Brain pericyte (primary cell): ENCODE data around the gene SRGAP3.

Experiments used
- DNase-seq: peaks from one replicate; pipeline ENCODE4 v3.0.0-alpha.2; 2012; ENCODE audit warnings: low read depth, low spot score

Gene SRGAP3

DNA sequence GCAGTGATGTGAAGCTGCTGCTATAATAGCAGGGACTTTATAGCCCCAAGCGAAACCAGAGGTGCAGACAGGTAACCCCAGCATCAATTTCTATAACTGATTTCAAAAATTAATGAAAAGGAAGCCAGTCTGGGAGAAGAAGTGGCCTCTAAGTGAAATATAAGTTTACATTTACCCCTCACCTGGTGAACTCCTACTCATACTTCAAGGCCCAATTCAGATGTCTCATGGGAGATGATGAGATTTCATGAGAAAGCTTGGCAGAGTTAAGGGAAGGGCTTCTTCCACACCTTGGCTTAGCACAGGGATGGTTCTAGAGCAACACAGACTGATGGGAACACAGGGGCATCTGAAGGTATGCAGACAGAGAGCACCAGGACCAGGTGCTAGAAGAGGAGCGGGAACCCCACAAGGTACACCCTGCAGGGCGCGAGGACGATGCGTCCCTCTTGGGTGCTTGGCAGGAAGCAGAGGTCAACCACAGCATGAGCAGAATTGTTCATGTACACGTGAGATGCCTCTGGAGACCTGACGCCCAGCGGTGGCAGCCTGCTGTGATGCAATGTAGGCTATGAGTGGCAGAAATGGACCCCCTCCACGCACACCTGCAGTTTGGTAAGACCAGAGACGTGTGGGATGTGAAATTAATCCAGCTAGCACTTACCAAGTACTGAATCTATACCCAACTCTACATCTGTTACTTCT is 102.9 kb downstream of the SRGAP3 start:
- no peak for DNase-seq

DNA sequence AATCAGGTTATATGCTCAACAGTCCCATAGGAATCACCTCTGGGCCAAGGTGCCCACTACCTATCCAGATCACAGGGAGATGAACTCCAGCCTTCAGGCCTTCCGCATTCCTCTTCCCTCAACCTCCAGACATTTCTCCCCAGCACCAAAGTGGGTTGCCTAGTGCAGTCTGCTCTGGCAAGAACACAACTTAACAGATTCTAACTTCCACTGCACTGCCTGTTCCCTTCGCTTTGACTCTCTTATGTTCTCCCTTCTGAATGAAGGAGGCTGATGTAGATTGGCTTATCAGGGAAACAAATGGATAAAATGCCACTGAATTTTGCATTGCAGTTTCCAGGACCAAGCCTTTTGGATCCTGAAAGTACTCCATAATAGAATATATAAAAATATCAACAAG is 106.3 kb downstream of the SRGAP3 start:
- no peak for DNase-seq

DNA sequence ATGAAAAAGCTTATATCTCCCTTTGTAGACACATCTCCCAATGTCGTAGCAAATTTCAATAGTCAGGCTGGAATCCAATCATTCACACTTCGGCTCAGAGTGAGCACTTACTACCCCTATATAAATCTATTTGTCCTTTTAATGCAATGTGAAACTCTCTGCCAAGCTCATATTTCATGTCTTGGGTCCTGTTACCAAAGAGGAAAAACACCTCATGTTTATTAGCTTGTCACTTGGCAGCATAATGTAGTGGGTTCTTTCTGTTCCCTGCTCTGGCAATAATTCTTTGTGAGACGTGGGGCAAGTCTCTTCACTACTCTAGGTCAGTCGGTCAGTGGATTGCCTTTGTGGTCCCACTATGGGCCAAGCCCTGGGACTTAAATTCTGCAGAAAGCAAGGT is 107.1 kb downstream of the SRGAP3 start:
- DNase-seq: no peak

DNA sequence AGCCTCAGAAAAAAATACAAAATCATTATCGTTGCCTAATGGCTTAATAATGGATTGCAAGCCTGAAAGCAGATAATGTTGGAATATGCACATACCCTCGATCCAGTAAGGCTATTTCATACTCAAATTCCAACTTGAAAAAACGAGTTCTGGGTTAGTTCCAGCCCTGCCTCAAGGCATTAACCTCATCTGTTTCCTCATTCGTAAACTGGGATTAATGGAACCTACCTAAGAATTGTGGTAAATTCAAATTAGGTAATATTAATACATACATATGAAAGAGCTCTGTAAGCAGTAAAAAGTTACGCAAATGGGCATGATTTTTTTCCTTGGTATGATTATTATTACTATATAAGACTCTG is 107.5 kb downstream of the SRGAP3 start:
- no peak for DNase-seq

DNA sequence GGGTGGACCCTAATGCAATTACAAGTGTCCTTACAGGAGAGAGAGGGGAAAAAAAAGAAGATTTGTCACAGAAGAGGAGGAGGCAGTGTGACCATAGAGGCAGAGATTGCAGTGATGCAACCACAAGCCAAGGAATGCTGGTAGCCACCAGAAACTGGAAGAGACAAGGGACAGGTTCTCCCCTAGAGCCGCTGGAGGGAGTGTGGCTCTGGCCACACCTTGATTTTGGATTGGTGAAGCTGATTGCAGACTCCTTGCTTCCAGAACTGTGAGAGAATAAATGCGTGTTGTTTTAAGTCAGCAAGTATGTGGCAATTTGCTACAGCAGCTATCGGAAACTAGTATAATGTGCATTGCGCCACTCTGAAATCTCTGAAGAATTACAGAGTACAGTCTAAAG is 110.1 kb downstream of the SRGAP3 start:
- DNase-seq: no peak

DNA sequence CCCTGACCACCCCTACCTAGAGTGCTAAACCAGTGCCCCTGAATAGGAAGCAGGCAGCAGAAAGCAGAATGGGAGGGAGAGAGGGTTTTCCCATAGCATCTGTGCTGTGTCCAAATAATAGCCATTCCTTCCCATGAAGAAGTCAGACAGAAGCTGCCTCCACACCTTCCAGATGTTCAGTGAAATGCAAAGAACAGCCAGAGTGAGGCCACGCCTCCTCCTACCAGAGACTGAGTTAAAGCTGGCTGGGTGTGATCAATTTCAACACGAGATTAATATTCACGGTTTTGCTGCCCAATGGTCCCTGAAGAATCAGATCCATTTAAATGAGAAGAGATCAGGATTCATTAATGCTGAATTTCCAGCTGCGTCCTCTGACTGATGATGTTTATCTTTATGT is 111.8 kb downstream of the SRGAP3 start:
- no peak for DNase-seq

DNA sequence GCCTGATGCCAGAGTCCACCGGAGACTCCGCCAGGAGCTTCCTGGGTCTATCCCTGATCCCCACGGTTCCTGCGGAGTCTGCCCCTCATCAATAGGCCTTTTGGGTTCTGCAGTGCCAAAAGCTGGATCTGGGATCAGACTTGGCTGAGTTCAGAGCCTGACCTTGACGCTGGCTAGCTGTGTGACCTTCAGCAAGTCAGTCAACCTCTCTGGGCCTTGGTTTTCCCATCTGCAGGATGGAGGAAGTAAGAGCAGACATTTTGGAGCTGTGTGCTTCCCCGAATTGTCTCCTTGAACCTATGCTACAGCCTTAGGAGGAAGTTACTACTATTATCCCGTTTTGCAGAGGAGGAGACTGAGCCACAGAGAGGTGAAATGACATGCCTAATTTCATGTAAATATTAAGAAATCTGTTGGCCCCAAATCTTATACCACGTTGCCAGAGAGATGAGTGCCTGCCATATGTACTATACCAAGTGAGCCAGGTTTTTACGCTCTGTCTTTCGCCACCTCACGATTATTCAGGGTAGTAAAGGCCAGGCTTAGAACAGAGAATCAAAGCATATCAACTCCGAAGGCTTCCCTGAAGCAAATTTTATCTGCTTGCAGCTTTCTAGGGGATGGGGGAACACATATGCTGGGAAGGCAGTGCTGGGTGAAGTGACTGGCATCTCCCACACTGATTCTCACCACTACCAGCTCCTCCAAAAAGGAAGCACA is 112.5 kb downstream of the SRGAP3 start:
- no peak for DNase-seq

DNA sequence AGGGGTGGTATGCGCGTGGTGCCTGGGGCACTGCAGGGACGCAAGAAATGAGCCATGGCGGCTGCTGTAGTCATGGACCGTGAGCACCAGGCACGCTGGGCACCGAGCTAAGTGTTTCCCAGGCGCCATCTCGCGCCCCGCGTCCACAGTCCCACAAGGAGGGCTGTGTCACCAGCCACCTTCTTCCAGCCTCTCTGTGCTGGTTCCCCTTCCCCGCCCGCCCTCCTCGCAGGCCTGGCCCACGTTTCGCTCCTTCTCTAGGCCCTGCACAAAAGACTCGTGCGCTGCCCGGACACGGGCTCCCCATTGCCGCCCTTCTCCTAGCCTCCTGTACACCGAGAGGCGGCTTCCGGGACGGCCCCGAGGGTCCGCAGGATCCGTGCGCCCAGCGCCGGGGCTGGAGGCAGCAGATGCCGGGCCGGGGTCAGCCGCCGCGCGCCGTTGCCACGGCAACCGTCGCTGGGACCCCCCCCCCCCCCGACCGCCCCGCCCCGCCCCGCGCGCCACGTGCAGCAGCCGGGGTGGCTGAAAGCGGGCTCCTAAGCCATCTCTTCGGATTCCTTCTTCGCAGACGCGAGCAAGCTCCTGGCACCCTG is 113.4 kb downstream of the SRGAP3 start:
- DNase-seq: no peak

DNA sequence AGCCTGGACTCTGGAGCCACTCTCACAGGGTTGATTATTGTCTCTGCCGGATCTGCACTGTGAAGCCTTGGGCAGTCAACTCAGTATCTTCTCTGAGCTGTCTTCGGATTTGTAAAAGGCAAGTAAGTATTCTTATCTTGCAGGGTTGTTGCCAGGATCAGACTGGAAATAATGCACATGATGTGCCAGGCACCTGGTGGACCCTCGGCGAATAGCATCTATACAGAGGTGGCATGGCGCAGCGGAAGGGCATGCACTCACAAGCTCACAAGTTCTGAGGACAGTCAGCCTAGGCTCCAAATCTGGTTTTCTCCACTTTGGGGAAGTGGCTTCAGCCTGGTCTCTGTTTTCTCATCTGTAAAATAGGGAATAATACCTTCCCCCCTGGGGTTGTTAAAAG is 113.9 kb downstream of the SRGAP3 start:
- DNase-seq: no peak

DNA sequence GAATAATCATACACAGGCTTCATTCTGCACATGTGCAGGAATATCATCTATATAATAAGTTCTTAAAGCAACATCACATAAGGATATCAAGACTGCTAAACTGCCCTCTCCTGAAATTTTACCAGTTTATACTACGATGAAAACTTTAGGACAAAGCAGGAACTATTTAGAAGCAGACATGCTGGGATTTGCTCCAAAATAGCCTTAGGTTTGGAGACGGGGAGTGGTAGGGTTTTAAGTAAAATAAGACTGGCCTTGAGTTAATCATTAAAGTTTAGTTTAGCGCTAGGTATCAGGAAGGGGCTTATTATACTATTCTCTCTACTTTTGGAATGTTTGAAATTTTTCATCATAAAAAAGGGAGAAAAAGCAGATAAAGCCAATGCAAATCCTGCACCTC is 115.8 kb downstream of the SRGAP3 start:
- no peak for DNase-seq

DNA sequence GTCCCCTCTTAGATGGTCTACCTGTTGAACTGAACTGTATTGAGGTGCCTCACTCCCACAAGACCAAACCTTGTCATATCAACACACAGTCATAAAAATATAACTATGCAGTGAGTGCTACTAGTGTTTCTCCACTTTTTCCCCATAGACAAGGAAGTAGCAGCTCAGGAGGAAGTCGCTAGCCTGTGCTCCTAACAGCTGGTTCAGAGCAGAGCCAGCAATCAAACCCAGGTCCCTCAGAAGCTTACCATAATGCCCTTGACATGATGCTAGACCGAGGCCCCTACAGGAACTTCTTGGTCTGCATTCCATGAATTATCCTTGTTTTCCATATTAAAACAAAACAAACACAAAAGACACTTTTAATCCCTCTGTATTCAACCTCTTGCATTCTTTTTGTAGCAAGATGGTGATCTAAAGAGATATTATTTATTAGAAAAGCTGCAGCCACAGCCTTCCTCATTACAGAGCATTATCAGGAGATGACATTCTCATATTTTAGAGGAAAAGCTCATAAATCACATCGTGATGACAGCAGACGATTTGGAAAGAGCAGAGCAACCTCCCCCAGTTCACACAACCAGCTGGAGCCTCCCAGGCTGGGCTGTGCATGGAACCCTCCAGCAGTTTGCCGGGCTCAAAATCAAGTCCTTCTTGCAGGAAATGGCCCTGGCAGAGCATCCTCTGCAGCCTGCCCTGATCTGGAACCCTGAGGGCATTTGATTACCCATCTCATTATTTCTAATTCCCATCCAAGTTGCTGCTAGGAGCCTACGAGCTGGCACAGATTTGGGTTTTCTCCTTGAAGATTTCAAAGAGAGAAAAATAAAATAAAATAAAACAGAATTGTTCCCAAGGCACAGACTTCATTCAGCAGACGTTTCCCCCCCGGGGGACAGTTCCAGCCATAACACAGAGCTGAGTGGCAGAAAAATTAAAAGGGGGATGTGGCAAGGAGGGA is 118.8 kb downstream of the SRGAP3 start:
- DNase-seq: no peak

DNA sequence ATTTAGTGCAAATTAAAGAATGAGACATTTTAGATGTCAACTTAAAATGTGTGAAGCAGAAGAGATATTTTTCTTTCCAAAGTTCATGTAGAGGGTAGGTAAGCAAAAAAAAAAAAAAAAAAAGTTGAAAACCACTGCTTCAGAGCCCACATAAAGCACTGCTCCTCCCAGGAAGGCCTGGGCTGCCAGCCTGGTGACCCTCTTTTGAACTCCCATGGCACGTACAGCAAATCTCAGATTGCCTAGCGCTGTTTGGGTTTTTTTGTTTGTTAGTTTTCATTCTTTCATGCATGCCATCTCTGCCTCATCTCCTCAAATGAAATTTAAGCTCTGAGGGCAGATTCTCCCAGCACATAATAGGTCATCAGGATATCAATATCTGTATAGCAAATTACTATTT is 120.1 kb downstream of the SRGAP3 start:
- DNase-seq: no peak

DNA sequence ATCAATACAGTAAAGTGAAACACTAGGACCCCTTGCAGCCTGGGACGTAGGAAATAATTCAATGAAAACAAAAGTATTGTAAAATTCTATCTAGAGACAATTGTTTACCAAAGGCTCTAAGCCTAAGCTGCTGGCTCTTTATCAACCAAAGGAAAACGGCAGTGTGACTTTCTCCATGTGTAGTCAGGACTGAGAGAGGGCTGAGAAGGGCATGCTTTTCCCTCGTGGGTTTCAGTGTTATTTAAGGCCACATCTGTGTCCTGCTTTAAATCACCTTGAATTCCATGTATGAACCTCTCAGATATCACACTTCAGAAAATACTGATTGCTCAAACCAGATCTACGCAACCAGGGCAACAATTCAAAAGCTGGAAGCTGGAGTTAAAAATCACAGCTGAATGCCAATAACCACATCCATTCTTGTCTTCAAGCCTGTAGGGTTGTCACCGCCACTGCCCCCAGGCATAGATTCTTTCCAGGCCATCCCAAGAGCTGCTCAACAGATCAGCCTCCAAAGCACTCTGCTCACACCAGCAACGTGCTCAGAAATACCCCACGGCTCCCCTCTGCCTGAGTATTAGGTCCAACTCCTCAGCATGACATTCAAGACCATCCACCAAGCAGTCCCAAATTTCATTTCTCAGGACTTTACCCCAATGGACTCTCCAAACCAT is 124.0 kb downstream of the SRGAP3 start:
- no peak for DNase-seq

DNA sequence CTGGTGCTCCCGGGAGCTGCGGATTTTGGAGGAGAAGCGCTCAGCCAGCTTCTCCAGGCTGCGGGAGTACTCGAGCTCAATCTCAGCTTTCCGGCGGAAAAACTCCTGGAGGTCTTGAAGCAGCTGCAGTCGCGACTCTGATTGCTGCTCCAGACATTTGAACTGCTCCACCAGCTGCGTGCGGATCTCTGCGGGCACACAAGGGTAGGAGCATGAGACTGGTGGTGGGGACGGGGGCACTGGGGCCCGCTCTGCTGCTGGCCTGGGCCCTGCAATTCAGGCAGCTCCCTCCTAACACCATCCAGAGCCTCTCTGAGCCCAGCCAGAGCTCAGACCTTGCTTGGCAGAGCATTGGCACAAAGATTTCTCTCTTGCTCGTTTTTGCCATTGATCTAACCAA is 124.7 kb downstream of the SRGAP3 start:
- DNase-seq: no peak

DNA sequence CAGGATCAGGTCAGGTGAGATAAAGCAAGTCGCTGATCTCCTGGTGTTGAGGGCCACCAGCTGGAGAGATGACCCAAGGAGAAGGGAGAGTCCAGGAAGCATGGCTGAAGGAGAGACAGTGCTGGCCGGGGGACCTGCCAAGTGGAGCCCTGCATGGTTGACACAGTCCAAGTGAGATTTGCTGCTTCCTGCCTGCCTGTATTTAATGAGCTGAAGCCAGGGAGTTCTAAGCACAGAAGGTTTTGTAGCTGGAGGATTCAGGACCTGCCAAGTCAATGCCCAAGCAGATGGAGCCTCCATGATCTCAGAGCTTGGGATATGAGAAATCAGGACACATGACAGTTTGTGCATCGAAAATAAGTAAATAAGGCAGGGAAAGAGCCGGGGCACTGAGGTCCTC is 125.6 kb downstream of the SRGAP3 start:
- no peak for DNase-seq

DNA sequence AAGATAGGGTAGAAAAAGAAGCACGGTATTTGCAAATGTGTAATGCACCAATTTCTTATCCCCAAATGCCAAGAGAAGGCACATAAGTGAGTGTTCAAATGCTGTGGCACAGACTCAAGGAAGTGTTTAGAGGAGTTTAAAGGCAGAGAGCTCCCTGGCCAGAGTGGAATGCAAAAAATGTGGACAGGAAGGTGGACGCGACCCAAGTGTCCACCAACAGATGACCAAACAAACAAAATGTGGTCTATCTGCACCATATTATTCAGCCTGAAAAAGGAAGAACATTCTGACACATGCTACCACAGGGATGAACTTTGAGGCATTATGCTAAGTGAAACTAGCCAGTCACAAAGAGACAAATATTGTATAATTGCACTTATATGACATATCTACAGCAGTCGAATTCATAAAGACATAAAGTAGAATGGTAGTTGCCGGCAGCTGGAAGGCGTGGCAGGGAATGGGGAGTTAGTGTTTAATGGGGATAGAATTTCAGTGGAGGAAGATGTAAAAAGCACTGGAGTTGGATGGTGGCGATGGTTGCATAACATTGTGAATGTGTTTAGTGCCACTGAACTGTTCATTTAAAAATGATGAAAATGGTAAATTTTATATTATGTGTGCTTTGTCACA is 126.6 kb downstream of the SRGAP3 start:
- DNase-seq: no peak

DNA sequence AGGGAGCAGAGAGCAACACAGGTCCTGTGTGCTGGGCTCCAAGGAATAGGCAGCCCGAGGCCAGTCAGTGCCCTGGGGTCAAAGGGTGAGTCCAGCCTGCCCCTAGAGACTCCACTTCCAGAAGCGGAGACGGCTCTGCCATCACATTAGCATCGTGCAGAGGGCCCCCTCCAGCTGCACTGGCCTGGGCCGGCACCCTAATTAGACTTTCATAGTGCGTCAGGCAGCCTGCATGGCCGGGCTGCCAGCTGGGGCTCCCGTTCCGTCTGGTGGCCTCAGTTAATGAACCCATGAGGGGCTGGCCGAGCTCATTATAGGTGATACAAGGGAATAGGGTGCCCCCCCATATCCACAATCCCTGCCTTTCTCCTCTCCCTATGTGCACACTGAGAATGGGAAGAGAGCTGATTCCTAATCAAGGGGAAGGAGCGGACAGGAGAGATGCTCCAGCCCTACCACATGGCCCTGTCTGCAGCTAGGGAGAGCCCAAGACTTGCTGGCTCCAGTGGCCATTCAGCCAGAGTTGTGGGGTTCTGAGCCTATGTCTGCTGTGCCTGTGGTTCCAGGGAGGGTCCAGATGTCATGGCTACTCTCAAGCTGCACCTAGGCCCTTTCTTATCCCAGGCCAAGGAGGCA is 128.0 kb downstream of the SRGAP3 start:
- DNase-seq: no peak

DNA sequence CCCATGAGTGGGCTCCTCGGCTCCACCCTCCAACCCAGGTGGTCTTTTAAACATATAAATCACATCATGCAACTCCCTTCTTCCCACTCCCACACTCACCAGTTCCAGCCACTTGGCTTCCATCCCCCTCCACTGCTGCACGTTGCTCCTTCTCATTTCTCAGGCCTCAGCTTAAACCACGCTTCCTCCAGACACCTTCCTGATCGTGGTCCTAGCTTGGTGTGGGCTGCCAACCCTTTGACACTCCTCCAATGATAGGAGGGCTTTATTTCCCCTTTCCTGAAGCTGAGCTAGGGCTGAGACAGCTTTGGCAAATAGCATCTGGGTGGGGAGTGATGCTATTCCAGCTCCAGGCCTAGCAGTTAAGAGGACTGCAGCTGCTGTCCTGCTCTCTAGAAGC is 130.1 kb downstream of the SRGAP3 start:
- no peak for DNase-seq

DNA sequence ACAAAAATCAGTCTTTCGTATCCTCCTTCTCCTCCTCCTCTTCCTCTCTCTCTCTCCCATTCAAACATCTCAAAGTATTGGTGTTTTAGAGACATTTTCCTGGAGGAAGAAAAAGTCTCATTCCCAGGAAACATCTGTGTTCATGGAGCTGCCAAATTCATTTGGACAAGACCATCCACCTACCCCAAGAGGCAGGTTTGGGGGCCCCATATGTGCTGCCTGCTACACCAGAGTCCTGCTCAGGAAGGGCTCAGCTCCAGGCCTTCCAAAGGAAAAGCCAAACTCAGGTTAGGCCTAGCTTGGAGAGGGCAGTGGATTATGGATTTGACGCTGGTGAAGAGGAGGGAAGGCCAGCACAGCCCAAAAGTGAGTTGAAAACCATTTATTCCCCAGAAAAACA is 131.2 kb downstream of the SRGAP3 start:
- no peak for DNase-seq

DNA sequence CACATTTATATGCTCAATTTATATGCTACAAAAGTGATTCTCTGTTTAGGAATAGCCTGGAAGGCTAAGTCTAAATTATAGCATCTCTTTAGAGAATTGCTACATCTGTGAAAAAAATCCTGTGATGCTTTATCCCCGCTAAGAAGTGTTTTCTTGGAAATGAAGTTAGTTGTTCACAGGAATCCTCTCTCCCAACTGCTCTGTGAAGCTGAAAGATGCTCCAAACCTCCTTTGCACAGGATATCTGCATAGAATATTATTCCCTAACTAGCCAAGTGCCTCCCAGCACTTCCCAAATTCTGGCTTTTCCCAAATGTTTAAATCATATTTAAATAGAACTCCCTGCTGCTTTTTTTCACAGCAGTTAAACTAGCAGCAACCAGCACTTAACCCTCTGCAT is 132.2 kb downstream of the SRGAP3 start:
- no peak for DNase-seq

DNA sequence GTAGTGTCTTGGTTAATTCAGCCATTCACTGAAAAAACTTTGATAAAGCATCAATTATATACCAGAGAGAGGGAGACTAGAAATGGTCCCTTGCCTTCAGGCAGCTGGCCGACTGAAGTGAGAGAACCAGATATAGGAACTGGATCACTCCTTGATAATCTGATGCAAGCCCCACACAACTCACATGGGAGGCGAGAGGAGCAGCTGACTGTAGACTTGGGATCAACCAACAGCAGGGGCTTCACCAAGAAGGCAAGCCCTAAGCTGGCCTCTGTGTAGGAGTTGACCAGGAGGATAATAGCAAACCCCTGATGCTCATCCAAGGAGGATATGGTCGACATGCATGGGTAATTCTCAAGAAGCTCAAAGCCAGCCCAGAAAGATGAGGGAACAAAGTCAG is 133.1 kb downstream of the SRGAP3 start:
- DNase-seq: no peak
